Keratinocyte (primary cell): ENCODE data around the gene TRIM49C.
"Not testable (repeated sequence)": the region's sequence is repeated elsewhere in the genome, so short reads cannot be mapped to it uniquely, and the experiment has no call there.

Experiments used
- EZH2 ChIP-seq: IDR thresholded peaks from one replicate; pipeline ENCODE4 v1.6.1; 2012; ENCODE audit warnings: inconsistent platforms, mild to moderate bottlenecking, low read length, moderate library complexity
- TF ChIP-seq, protein P1 (sequence below), 3 experiments: IDR thresholded peaks in 1 of 3; conservative IDR thresholded peaks in 1 of 3; optimal IDR thresholded peaks in 1 of 3; 2 replicates in 2 of 3; 3 replicates in 1 of 3; pipeline versions ENCODE3 to v1.5.1; 2011; ENCODE audit warnings: low read length in 3 of 3, mild to moderate bottlenecking in 3 of 3, moderate library complexity in 2 of 3, control low read depth in 1 of 3, inconsistent platforms in 1 of 3; ENCODE audit not compliant: insufficient read depth in 2 of 3; ENCODE audit errors: extremely low read depth in 1 of 3

DNA sequence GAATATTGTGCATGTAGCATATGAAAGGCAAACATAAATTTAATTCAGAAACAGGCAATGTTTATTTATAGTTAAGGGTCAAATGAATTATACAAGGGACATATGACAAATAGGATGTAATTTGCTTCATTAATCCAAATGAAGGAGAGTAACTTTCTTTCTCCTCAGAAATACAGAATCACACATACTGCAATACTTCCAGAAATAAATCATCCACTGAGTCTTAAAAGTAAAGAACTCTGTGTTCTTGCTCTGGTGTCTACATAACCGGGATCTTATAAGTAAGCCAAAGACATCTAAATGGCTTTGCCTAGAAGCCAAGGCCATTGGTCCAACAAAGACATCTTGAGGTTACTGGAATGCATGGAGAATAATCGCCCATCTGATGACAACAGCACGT is 54.7 kb downstream of the TRIM49C start, which contains the start of gene UBTFL1:
- TF ChIP-seq, protein P1, sequence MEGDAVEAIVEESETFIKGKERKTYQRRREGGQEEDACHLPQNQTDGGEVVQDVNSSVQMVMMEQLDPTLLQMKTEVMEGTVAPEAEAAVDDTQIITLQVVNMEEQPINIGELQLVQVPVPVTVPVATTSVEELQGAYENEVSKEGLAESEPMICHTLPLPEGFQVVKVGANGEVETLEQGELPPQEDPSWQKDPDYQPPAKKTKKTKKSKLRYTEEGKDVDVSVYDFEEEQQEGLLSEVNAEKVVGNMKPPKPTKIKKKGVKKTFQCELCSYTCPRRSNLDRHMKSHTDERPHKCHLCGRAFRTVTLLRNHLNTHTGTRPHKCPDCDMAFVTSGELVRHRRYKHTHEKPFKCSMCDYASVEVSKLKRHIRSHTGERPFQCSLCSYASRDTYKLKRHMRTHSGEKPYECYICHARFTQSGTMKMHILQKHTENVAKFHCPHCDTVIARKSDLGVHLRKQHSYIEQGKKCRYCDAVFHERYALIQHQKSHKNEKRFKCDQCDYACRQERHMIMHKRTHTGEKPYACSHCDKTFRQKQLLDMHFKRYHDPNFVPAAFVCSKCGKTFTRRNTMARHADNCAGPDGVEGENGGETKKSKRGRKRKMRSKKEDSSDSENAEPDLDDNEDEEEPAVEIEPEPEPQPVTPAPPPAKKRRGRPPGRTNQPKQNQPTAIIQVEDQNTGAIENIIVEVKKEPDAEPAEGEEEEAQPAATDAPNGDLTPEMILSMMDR (optimal IDR thresholded peaks at IDR 0.05 in 1 of 3, IDR thresholded peaks at IDR 0.05 in 1 of 3, conservative IDR thresholded peaks at IDR 0.05 in 1 of 3; ENCODE audit: extremely low read depth in 1 of 3, insufficient read depth in 2 of 3, low read length in 3 of 3), result not testable (repeated sequence)
- not testable (repeated sequence) for TF ChIP-seq EZH2
